ENCODE measurements around the gene SMOC1.

Gene SMOC1

DNA sequence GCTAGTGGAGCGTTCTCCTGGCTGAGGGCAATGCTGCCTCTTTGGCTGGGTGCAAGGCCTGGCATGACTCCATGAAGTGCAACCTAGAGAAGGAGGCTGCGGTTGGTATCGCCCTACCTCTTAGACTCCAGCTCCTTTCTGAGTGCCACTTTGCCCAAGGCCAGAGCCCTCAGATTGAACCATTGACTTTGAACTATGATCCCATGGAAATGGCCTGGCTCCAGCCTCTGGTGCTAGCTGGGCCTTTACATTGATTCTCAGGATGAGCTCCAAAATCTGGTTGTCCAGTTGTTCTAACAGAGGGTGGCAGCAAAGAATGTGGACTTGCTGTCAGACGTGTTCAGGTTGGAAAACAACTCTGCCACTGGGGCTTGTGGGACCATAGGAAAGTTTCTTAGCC, 16.1 kb upstream of the SMOC1 start:
- DNase-seq = no peak

DNA sequence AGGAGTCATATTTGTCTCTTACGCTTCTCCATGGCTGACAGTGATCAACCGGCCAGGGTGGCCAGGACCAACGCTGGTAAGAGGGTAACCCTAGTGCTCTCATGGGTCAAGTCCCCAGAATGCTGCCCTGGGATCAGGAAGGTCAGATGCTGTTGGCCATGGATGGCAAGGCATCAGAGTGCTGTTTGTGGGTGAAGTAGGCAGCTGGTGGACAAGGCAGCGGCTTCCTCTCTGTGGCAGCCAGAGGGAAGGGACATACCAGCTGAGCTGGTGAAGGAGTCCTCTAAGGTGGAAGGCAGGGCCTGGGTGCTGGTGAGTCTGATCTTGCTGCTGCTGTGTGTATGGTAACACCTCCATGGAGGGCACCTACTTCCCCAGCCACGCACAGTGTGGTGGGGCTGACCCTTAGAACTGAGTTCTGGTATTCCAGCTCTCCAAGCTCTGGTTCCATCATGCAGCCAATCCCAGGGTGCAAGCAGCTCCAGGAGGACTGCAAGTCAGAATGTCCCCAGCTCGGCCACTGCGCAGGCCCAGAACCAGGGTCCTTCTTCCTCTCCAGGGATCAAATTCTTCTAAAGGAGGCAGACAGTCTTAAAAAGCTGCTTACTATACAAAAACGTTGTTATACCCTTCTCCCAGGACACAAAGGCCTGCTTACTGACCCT, 13.4 kb upstream of the SMOC1 start:
- no peak for DNase-seq

DNA sequence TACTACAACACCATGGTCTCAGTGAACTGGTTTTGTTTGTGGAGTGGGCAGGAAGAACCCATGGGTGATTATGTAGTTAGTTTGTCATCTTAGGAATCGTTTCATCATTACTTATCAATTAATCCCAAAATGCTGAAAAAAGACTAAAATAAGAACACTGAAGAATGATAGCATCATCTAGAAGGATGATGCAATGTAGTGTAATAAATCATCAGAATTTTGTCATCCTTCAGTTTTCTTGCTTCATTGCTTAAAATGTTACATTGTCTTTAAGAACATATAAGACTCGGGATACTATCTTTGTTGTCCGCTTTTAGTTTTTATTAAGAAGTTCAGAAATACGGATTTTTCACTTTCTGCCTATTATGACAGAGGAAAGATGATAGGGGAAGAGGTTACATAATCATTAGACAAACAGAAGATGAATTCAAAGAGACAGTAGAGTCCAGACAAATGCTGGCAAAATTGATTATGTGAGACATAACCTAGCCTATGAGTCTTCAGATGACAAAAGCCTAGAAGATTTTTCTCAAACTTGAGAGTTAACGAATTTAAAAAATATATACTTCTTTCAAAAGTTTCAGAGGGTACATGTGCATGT, 10.8 kb upstream of the SMOC1 start:
- DNase-seq = no peak

DNA sequence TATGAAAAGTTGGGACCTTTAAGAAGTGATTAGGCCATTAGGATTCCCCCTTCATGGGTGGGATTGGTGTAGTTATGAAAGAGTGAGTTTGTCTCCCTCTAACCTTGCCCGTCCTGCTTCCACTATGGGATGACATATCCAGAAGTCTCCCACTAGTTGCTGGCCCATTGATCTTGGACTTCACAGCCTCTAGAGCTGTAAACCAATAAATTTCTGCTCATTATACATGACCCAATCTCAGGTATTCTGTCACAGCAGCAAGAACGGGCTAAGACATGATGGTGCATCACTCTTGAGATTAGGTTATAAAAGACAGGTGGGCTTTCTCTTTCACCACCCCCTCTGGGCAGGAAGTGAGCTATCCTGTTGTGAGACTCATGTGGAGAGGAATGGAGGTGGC, 8.6 kb upstream of the SMOC1 start:
- DNase-seq = no peak

DNA sequence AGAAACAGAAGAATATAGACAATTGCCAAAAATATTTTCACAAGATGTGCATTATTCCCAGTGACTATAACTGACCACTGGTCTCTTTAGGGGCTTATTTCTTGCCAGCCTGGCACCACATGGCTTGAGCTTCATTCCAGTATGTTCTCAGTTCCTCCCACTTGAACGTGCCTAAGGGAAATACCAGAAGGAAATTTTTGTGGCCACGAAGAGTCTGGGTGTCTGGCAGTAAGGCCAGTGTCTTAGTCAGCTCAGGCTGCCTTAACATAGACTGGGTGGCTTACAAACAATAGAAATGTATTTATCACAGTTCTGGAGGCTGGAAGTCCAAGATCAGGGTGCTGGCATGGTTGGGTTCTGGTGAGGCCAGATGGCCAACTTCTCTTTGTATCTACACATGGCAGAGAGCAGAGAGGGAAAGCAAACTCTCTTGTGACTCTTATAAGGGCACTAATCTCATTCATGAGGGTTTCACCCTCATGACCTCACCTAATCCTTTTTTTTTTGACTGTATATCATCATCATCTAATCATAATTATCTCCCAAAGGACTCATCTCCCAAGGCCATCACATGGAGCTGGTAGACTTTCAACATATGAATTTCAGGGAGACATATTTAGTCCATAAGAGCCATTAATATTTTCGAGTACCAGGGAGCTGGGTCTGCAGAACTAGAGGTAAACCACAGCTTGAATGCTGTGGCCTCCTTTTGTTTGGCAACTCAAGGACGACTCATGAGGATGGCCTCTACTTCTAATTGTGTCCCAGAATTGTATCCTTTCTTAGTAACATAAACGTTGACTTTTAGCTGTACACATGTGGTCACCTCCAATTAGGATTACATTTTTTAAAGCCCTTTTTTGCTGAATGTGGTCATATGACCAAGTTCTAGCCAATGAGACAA, 5.1 kb upstream of the SMOC1 start:
- DNase-seq = no peak

DNA sequence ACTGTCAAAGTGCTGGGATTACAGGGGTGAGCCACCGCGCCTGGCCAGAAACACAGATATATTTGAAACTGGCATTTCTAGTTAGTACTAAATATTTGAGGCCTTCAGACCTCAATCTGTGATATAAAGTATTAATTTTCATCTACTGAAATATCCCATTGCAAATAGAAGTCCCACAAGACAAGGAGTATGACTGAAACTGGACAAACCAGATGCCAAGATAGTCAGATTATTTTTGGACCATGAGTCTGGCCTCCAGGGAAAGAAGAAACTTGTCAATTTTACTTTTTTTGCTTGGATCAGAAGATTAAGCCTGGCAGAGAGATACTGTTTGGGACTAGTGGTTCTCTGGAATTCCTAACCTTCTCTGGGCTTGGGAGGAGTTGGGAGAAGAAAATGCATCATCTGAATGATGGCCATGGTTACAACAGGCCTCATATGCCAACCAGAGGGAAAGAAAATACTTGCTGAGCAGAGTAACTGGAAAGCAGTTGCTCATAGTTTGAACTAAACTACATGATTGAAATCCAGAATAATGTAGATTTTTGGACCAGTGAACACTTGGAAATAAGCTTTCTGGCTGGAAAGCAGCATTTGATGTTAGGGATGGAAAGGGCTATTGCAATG, 2.9 kb upstream of the SMOC1 start:
- DNase-seq = no peak

DNA sequence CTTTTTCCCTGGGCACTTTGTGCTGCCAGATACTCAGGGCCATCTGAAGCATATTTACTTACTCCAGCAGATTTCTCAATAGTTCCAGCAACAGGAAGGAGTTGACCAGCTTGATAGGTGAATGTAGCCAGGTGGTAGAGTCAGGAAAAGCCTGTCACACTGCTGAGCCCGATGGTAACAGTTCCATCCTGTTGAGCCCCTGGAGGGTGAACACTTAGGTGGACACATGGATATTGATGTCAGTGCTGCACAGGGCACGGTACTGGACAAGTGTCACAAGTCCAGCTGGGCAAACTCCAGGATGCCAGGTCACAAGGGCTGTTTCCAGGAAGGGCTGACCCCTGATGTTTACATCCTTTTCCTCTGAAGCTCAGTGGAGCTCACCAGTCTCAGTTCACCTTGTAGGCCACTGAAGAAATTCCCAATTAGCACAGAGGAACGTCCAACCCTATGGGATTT, 2.3 kb upstream of the SMOC1 start:
- DNase-seq = no peak

DNA sequence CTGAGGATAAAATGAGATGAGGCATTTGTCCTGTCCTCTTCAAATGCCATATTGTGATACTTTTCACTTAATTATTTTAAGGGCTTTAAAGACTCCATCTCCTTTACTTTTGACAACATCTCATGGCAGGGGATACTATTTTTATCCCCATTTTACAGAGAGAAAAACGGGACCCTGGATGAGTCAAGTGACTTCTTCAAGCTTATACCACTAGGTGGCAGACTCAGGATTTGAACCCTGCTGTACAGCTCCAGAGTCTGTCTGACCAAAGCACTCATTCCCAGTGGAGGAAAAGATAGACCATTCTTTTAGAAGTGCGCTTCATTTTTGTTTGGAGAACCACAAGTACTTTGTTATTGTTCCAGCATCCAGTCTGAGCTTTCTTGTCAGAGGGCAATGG, 1.7 kb upstream of the SMOC1 start:
- no peak for DNase-seq

DNA sequence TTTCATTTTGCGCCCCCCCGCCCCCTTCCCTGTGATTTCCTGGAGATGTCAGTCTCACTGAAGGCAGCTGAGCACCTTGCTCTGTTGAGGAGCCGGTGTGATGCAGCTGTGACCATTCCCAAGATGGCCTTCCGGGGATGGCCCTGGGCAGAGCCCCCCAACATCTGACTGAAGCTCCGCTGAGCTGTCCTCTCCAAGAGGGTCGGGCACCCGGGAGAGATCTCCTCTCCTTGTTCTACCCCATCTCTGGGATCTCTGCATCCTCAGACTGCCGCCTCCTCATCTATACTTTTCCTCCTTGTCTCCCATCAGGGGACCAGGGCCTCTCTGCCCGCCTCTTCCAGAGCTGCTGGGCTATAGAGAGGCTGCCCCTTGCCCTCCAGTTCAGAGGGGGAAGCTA, 965 bp upstream of the SMOC1 start:
- no peak for DNase-seq

DNA sequence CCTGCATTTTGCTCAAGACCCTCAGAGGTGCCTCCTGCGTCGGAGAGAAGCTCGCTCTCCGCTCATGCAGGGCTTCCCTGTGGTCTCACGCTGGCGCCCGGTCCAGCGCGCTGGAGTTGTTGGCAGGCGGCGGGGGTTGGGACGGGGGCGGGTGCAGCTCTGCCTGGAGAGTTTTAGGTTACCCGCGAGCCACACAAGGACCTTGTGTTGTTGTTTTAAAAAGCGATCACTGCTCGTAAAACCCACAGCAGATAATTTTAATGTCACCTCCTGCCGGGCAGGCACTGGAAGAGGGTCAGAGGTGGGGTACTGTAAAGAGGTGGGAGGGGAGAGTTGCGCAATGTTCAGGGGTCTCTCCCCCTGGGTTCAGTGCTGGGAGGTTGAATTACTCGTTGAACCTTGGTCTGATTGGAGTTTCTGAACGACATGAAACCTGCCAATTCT, 850 bp downstream of the SMOC1 start:
- DNase-seq = no peak

DNA sequence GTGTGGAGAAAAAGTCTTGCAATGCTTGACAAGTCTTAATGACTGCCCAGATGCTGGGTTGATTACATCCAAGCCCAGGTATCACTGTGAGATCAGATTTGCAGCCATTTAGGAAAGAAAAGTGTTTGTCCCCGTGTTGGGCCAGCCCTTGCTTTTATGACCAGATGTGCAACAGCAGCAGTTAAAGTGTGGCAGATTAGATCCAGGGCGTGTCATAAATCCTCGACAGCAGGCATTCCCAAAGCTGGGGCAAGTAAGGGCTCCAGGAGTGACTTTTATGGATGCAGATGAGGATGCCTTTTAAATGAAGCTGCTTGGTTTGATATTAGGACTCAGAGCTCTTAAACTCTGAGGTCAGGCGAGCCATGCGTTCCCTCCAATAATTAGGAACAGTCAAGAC, 1.7 kb downstream of the SMOC1 start:
- DNase-seq = no peak

DNA sequence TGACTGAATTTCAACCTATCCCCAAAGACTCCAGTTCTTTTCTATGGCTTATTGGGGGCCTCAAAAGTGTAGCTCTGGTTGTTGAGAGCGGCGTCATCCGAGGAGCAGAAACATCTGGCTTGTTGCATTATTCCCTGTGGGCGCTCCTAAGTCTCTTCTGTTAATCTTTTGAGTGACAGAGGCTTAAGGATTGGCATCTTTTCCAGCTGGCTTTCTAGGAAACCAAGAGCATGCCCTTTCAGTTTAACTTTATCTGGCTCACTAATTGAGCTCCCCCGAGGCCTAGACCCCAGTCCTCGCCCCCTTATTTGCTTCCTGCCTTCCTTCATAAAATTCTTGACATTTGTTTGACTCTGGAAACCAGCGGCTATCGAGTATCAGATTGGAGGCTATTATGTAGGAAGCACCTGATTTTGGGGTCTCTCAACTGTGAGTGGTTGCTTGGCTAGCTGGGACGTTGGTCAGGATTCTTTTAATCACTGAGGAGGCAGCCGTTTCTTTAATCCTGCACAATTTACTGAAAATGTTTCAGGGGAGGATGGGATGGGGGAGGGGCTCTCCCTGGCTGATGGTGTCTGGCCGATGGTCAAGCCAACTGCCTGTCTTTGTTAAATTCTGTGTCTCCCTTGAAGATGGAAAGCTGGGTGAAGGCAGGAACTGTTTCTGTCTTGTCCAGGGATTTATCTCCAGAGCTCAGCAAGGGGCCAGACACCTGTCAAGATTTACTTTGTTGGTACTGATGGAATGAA, 3.1 kb downstream of the SMOC1 start:
- no peak for DNase-seq

DNA sequence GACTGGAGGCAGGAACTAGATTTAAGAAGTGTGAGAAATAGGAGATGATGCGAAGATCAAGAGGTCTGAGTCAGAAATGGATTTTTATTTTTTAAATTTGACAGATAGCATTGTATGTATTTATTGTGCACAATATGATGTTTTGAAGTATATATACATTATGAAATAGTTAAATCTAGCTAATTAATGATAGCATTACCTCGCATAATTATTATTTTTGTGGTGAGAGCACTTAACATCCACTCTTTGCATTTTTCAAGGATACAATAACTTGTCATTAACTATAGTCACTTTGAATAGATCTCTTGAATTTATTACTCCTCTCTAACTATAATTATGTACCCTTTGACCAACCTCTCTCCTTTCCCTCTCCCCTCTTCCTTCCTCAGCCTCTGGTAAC, 3.7 kb downstream of the SMOC1 start:
- DNase-seq = no peak

DNA sequence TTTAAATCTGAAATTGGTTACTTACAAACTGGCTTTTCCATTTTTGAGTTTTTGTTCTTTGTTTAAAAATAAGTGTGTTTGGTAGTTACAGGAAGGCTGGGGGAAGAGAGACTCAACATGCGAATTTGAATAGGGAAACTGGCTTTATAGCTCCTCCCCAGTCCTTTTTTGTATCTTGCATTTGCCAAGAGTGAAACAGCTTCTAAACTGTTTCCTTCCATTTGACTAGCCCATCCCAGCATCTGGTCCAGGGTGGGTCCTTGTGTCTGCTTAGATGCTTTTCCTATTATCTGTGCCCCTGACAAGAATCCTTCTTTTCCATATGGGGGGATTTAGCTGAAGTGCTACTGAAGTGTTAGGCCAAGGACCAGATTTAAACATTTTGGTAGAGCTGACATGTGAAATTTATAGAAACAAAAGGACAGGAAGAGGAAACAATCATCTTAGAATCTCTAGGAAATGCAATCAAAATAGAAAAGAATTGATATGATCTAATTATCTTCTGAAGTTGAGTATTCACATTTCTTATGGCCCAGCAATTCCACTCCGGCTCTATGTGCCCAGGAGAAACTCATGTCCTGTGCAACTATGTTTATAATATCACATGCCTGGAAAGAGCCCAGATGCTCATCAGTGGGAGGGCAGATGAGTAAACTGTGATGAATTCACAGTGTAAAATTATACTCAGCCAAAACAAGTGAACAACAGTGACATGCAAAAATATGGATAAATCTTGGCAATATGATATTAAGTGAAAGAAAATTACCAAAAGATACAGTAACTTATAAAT, 7.4 kb downstream of the SMOC1 start:
- no peak for DNase-seq

DNA sequence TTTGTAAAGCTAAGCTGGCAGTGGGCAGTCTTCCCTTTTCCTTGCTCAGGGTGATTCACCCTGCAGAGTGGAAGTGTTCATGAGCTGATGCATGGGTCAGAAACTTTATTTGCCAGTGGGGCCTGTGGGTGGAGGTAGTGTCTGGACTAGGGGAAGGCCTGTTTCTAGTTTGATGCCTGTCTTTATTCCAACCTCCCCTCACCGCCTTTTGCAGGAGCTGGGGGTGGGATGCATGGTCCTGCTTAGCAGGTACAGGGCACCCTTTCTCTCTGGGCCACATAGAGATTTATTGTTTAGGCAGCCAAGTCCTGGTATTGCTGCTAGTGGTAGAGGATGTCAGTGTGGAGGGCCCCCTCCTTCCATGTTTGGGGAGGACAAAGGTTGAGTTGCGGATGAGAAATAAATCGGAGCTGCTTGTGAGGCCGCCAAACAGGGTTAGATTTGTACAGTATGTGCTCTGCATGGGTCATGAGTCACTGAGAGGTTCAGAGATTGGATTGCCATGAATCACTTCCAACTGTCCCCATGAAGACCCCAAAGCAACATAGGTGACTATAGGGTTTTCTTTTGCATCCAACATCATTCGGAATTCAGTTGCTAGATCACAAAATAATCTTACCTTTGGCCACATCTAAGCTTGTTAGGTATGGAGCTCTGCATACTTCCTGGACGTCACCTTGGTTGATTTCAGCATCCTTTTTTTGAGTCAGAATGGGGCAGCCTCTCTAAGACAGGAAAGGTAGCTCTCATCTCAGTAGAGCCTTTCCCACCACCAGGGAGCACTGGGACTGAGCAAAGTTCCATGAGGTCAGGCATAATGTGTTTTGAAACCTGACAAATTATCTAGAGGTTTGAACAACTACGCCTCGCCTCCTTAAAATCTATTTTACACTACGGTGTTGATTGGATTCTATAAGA, 8.8 kb downstream of the SMOC1 start:
- no peak for DNase-seq

DNA sequence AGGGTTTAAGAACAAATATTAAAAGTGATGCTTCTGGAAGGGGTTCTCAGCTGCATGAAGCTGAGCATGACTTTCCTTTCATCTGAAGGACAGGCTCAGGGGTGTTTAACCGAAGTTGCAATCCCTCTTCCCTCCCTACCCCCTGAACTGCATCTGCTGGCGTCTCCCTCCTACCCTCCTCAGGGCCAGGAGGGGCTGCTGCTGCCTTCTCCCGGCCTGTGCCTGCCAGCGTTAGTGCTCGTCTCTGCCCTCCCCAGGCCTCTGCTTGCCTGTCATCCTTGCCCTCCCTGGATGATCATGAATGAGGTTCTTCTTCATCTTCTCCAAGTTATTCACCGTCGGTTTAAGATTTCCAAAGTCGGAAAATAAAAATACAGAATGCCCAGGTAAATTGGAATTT, 12.2 kb downstream of the SMOC1 start:
- DNase-seq = no peak

DNA sequence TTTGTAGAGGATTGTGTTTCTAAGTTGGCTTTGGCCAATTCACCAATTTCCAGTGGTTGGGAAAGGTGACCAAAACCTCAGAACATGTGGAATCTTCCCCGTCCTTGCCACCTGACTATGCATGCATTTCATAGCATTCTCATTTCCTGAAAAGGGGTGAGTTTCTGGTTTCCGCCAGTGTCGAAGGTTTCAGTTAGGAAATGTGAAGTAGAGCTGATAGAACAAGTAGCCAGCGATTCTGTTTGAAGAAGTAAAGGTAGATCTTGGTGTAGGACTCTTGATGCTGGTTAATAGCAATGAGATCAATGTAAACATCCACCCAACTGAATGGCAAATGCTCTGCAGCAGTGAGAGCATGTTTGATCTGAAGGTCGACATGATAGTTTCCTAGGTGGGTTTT, 15.9 kb downstream of the SMOC1 start:
- no peak for DNase-seq

DNA sequence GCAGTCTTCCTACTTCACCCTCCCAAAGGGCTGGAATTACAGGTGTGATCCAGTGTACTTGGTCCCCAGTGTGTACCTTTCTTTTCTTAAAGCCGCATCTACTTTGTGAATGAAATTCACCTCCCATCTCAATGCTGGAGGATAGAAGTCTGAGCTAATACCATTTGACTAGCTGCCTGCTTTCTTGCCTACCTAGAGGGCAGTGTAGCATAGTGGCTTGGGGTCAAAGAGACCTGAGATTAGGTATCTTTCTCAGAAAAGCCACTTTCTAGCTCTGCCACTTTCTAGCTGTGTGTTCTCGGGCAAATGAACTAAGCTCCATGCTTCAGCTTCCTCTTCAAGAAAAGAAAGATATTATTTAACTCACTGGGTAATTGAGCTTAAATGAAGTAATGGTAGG, 16.9 kb downstream of the SMOC1 start:
- no peak for DNase-seq

DNA sequence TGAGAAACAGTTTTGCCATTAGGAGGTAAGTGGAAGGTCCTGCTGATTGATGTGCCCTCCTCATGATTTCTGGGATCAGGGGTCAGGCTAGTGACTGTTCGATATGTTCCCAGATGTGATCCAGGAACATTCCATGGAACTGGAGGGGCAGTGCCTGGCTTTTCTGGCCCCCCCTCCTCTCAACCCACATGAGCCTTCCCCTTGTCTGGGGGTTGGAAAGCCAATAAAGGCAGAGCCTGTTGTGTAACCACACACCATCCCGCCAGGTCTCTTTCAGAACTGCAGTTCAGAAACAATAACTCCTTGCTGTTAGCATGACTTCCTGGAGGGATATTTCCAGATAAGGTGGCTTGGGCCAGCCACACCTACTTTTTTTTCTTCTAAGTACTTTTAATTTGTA, 17.8 kb downstream of the SMOC1 start:
- DNase-seq = no peak

DNA sequence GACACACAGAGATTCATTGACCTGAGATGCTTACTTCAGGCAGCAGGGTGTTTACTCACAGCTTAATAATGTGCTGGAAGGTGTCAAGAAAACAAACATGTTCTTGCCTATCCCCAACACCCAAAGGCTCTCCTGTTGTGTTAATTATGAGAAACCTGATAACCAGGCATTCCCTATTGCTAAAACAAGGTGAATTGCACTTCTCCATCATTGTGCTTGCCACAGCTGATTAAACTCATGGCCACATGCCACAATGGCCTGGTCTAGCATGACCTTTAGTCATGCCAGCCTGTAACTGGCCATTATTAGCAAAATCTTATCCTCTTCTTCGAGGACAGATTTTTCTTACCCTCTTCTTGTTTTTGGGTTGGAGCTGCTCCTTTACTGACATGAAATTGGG, 21.4 kb downstream of the SMOC1 start:
- no peak for DNase-seq

All from CD4-positive, alpha-beta T cell treated with Interleukin-4 for 4 hours (primary cell).